NCI-H2171 treated with DMSO at 0.1 percent for 48 hours (cell line): Measurements from ENCODE around the gene RASSF8.

Experiments
- DNase-seq: peaks from one replicate; lab custom pipeline; 2025; lab: John Stamatoyannopoulos, UW

Gene RASSF8

GRCh38 chr12:25962932-25963525, 4.5 kb downstream of the RASSF8 start:
- no peak for DNase-seq

DNA sequence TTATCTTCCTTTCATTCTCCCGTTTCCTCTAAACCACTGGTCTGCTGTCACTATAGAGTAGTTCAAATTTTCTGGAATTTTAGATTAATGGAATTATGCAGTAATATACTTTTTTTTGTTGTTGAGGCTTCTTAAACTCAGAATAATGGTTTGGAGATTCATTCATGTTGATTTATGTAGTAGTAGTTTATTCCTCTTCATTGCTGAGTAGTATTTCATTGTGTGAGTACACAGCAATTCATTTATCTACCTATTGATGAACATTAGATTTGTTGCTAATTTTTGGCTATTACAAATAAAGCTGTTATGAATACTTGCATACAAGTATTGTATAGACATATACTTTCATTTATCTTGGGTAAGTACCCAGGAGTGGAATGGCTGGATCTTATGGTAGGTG, 7.2 kb downstream of the RASSF8 start:
- DNase-seq = no peak

- no peak for DNase-seq
Measured at GRCh38 chr12:25970082-25970481, 11.6 kb downstream of the RASSF8 start.

- DNase-seq = no peak
Measured at GRCh38 chr12:25970916-25971653, 12.6 kb downstream of the RASSF8 start.

- no peak for DNase-seq
Measured at GRCh38 chr12:25971654-25972041, 13.2 kb downstream of the RASSF8 start.

DNA sequence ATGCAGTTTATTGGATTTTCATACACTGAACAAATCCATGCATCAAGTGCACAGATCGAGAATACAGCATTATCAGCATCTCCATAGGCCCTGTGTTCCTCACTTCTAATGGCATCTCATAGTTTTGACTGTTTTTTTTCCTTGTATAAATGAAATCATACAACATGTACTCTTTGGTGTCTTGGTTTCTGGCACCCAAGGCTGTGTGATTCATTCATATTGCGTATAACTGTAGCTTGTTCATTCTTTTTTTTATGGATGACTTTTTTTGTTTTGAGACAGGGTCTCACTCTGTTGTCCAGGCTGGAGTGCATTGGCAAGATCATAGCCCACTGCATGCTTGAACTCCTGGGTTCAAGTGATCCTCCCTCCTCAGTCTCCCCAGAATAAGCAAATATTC, 14.3 kb downstream of the RASSF8 start:
- no peak for DNase-seq

GRCh38 chr12:25975179-25975578, 16.7 kb downstream of the RASSF8 start:
- no peak for DNase-seq

GRCh38 chr12:25975682-25976081, 17.2 kb downstream of the RASSF8 start:
- DNase-seq = no peak

- no peak for DNase-seq
Measured at GRCh38 chr12:25976289-25976688, 17.8 kb downstream of the RASSF8 start.

DNA sequence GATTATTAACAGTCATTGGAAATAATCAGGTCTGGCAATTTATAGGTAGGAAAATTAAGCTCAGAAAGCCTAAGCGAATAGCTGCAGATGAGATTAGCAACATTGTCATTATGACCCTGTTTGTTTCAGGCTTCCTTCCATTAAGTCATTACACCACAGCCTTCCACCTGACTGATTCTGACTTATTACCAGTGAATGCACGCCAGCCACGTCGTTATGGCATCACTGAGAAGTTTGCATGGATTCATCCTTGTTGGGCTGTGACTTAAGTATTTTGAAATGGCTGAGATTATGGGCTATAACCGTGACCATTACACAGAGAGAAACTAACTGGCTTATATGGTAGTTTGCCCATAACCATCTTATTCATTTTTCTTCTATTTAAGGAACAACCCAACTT, 18.6 kb downstream of the RASSF8 start:
- no peak for DNase-seq

DNA sequence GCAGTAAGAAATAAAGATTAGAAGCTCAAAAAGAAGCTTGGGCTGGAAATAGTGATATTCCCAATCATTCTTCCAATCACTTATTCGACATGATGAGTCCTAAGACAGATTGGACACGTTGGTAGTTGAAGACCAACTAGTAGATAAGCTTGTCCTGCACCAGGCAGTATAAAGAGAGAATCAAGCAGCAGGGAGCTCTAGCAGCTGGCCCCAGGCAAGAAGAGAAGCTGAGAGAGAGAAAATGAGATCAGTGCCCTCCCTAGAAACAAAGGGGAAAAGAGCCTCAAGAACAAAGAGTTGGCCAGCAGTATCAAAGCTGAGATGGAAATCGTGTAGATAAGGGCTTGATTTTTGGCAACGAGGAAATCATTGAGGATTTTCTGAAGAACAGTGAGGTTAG, 20.6 kb downstream of the RASSF8 start:
- DNase-seq = no peak

DNA sequence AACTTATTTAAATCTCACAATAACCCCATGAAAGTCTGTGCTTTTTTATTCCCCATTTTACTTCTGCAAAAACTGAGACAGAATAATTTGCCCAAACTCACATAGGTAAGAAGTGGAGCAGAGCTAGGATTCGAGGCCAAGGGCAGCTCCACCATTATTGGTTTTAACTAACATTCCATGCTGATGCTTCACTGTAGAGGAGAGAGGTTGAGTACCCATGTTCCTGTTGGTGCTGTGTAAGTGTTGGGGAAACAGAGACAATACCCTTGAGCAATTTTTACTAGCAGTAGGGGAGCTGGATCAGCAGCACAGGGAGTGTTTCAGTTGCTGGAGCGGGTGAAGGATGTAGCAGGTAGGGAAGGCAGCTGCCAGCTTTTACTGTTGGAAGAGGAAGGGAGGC, 21.1 kb downstream of the RASSF8 start:
- no peak for DNase-seq

GRCh38 chr12:25980035-25980434, 21.6 kb downstream of the RASSF8 start:
- no peak for DNase-seq

GRCh38 chr12:25981597-25981996, 23.1 kb downstream of the RASSF8 start:
- no peak for DNase-seq

- no peak for DNase-seq
Measured at GRCh38 chr12:25982416-25982815, 23.9 kb downstream of the RASSF8 start.

DNA sequence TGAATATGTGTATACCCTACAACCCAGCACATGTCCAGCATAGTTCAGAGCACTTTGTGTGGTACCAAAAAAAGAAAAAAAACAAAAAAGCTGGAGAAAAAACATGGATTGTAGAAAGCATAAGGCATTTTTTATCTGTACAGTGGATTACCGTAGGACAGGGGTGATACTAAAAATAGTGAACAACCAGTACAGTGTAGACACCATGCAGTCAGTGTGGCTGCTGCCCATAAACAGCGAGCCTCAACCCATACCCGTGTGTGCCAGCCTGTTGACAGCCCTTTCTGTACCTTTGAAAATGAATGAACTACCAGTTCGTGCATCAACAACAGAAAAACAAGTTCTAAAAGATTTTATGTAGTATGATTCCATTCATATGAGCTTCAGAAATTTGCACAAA, 25.1 kb downstream of the RASSF8 start:
- no peak for DNase-seq

- no peak for DNase-seq
Measured at GRCh38 chr12:25984759-25985158, 26.3 kb downstream of the RASSF8 start.

DNA sequence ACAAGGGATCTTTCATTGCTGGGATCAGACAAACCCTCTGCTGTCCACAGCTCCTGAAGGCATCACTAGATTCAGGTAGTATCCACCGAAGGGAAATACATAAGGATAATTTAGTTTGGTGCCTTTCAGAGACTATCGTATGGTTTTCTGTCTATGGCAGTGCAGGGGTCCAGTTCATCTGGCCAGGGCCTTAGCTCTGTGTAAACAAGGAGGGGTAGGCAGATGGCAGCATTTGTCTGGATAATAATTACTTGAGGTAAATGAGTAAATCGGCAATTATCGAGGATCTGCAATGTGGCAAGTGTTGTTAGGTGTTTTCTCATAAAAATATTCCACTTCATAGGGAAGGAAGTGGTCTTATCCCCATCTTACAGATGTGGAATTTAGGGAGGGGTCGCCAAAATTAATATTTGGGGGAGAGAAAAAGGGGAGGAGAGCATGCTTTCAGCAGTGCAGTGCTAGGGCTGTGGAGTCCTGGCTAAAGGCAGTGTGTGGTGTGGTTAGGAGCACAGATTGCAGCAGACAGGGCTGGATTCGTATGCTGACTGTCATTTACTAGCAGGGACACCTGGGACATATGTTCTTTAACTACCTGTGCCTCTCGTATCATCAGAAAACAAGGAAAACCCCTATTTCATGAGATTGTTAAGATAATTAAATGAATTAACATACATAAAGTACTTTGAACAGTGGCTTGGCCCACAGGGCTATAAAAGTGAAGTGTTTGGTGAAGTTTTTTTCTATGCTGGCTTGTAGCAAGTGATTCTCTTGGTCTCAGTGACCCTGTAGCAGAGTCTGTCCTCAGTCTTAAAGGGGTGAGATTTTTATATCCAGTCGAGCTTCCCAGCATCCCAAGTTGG, 27.1 kb downstream of the RASSF8 start:
- no peak for DNase-seq

- no peak for DNase-seq
Measured at GRCh38 chr12:25986180-25986579, 27.7 kb downstream of the RASSF8 start.

GRCh38 chr12:25988505-25988904, 30.0 kb downstream of the RASSF8 start:
- DNase-seq = no peak

GRCh38 chr12:25990495-25990894, 32.0 kb downstream of the RASSF8 start:
- no peak for DNase-seq

DNA sequence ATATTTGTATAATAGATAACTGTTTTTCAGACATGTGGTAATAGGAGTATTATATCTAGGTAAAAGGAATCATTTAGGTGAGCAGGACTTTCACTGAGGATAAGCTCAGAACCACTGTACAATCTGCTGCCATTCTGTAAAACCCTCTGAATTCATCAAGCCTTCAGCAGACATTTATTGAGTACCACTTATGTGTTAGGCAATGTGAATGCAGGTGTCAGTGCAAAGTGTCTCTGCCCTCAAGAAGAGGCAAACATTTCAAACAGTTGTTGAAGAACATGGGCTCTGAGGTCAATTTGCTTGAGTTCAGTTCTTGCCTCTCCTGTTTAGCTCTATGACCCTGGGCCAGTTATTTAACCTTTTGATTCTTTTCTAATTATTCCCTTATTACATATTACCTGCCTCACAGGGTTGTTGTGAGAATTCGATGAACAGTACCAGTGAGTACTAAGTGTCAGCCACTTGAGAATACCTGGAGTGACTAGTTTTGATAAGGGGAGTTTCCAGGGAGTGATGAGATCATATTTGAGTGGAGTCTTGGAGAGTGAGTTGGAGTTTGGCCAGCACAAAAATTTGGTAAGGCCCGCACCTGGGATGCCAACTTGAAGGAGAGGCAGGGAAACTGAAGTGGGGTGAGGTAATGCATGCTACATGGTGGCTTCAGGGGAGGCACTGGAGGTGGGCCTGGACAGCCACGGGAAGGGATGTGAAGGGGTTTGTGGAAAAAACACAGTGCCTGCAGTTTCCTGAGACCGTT, 33.7 kb downstream of the RASSF8 start:
- no peak for DNase-seq
